ENCODE measurements around the gene TRPV6. TPM values are rescaled to one million over a fixed set of nuclear protein-coding genes. Genes with fewer than 3 reads are reported as not detected.

Gene TRPV6
- total and polyA plus RNA-seq, 2 donors from 2014 or later, result 4.4 to 5.5 TPM

GRCh38 chr7:142873281-142873784 is 12.2 kb downstream of the TRPV6 start:
- FAIRE-seq (no peak), DNase-seq (peak in 1 of 5 donors; percentile 32)
- H3K27me3 ChIP-seq (ENCODE audit: control insufficient read depth, insufficient read depth, low read length), result no peaks in the 10 kb centered on the region
- no peak overlapping the region for H3K4me3 ChIP-seq (ENCODE audit: low read length in 3 of 3)
- H3K4me1 ChIP-seq (ENCODE audit: control insufficient read depth in 2 of 3, insufficient read depth in 2 of 3, low read depth in 1 of 3, low read length in 3 of 3), result no peaks in the 10 kb centered on the region
- intact Hi-C loops (cut with DNase I), result no loop called here
- H3K9me3 ChIP-seq (ENCODE audit: control insufficient read depth in 2 of 3, insufficient read depth in 1 of 3, low read length in 3 of 3), result no peaks in the 10 kb centered on the region
- no peak overlapping the region for H3K9ac ChIP-seq (ENCODE audit: low read length in 3 of 3)
- no peaks in the 10 kb centered on the region for H3K36me3 ChIP-seq (ENCODE audit: control insufficient read depth in 2 of 3, insufficient read depth in 3 of 3, low read length in 3 of 3)
- H3K27ac ChIP-seq (ENCODE audit: low read depth in 2 of 2, low read length in 2 of 2), result no peak overlapping the region
- TF ChIP-seq CTCF (IDR thresholded peaks at IDR 0.05; ENCODE audit: borderline replicate concordance, extremely low read depth, insufficient read depth), result peak; percentile 22

GRCh38 chr7:142872106-142872675 is 13.4 kb downstream of the TRPV6 start:
- Histone ChIP-seq H3K4me1 (ENCODE audit: control insufficient read depth in 2 of 3, insufficient read depth in 2 of 3, low read depth in 1 of 3, low read length in 3 of 3) (no peaks in the 10 kb centered on the region), H3K4me3 (ENCODE audit: low read length in 3 of 3) (no peak overlapping the region), H3K9ac (ENCODE audit: low read length in 3 of 3) (no peak overlapping the region), H3K27me3 (ENCODE audit: control insufficient read depth, insufficient read depth, low read length) (no peaks in the 10 kb centered on the region), H3K9me3 (ENCODE audit: control insufficient read depth in 2 of 3, insufficient read depth in 1 of 3, low read length in 3 of 3) (no peaks in the 10 kb centered on the region), H3K36me3 (ENCODE audit: control insufficient read depth in 2 of 3, insufficient read depth in 3 of 3, low read length in 3 of 3) (no peaks in the 10 kb centered on the region), H3K27ac (ENCODE audit: low read depth in 2 of 2, low read length in 2 of 2) (no peak overlapping the region)
- FAIRE-seq (no peak), DNase-seq (peak in 1 of 5 donors; percentile 16)
- intact Hi-C loops (cut with DNase I), result no loop called here
- no peak for TF ChIP-seq CTCF (IDR thresholded peaks at IDR 0.05; ENCODE audit: borderline replicate concordance, extremely low read depth, insufficient read depth)

DNA sequence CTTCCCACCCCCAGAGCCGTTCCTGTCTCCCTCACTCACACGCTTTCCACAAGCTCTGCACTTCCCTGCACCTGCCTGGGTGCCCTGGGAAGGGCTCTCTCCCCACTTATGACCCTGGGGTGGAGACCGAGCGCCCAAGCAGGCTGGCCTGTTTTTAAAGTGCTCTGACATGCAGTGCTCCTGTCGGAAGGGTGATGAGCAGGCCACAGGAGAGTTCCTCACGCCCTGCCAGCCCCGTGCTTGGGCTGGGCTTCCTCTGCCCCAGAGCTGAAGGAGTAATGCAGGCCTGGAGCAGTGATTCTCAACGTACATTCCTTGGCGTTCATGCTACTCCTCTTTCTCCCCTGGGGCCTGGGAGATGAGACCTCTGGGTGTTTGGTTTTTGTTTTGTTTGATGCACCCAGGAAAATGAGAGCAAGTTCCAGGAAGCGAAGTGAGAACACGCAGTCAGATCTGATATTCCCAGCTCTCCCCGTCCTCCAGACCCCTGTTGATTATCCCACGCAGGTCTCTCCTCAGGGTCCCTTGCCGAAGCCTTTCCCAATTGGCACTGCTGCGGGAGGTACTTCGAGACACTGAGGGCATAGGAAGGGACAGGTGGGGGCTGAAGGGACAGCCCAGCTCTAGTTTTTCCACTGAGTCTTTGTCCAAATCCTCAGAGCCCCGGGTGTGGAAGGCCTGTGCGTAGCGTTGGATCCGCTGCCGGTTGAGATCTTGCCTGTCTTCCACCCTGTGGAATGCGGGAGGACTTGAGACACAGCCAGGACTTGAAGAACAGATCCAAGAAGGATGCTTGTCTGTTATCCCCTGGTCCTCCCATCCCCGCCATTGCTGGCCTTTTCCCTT is 14.1 kb downstream of the TRPV6 start:
- TF ChIP-seq CTCF (IDR thresholded peaks at IDR 0.05; ENCODE audit: borderline replicate concordance, extremely low read depth, insufficient read depth), result no peak
- Histone ChIP-seq H3K27me3 (ENCODE audit: control insufficient read depth, insufficient read depth, low read length) (no peaks in the 10 kb centered on the region), H3K36me3 (ENCODE audit: control insufficient read depth in 2 of 3, insufficient read depth in 3 of 3, low read length in 3 of 3) (no peaks in the 10 kb centered on the region), H3K4me3 (ENCODE audit: low read length in 3 of 3) (no peak overlapping the region), H3K4me1 (ENCODE audit: control insufficient read depth in 2 of 3, insufficient read depth in 2 of 3, low read depth in 1 of 3, low read length in 3 of 3) (no peaks in the 10 kb centered on the region), H3K27ac (ENCODE audit: low read depth in 2 of 2, low read length in 2 of 2) (no peak overlapping the region), H3K9me3 (ENCODE audit: control insufficient read depth in 2 of 3, insufficient read depth in 1 of 3, low read length in 3 of 3) (no peaks in the 10 kb centered on the region), H3K9ac (ENCODE audit: low read length in 3 of 3) (no peak overlapping the region)
- DNase-seq (peak in 2 of 5 donors; percentile 8 to 19), FAIRE-seq (no peak)
- intact Hi-C loops (cut with DNase I), result no loop called here
